Ureter (tissue), 1 donor: Measurements from ENCODE around the gene ZNF462. TPM values are rescaled to one million over a fixed set of nuclear protein-coding genes. Genes with fewer than 3 reads are reported as not detected.
"Not testable (repeated sequence)": the region's sequence is repeated elsewhere in the genome, so short reads cannot be mapped to it uniquely, and the experiment has no call there.

Experiments
- DNase-seq: peaks from one replicate; pipeline ENCODE4 v3.0.0-alpha.2; 2020; ENCODE audit warnings: low spot score
- total RNA-seq: library from RNA; stranded (reverse); gene quantifications from one replicate; pipeline ENCODE4 v1.2.4, GENCODE V29; 2023
- donor health status: DM: yes; HTN: yes; CAD: no.

ZNF462 gene
- total RNA-seq, 1 donor from 2014 or later, result 74.8 TPM

DNA sequence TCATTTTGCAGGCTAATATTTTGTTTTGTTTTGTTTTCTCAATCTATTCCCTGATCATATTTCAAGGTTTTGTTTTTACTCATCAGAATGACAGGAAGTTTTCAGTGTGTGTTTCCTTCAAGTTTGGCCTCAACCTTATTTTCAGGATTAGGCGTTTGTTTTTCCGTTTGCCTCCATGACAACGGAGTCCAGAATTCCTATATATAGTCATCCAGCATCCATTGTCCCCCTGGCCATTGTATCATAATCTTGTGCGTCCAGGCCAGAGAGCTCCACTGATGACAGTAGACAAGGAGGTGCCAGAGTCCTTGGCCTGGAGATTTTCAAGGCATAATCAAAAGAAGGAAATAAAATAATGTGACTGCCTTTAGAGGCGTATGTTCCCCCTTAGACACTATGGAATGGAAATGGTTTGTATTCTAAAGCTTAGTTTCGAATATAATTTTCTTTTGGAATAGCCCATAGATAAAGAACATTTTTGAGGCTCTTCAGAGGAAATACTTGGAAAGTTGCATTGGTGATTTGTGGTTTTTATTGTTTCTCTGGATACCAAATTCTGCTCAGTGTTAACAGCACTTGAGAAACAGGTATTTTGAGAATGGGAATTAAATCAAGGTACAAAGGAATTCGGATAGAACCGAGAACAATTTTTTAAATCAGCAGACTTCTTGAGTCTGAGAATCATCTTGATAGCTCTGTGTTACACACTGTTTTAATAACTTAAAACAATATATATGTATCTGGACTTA lies 99.8 kb downstream of the ZNF462 start:
- DNase-seq, result no peak

DNA sequence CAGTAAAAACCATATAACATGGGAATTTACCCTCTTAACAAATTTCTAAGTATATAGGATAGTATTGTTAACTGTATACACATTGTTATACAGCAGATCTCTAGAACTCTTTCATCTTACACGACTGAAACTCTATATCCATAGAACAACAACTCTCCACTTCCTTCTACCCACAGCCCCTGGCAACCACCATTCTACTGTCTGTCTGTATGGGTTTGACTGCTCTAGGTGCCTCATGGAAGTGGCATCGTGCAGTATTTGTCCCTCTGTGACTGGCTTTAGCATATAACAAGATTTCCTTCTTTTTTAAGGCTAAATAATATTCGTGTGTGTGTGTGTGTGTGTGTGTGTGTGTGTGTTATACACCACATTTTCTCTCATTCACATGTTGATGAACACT lies 100.7 kb downstream of the ZNF462 start:
- DNase-seq, result no peak

DNA sequence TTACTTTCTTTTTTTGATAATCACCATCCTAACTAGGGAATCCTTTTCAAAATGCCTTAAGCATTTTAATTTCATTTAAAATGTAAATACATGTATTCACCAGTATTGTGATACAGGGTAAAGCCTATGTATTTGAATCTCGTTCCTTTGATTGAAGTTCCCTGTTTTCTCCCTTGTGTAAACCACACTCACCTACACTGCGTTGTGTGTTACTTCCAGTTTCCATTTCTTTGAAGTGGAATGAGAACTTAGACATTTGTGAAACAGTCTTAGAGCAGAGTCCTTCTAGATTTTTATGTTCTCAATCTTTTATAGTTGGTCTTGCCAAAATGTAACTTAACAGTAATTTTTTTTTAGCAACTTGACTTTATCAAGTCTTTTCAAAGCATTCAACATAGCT lies 101.4 kb downstream of the ZNF462 start:
- DNase-seq, result no peak

DNA sequence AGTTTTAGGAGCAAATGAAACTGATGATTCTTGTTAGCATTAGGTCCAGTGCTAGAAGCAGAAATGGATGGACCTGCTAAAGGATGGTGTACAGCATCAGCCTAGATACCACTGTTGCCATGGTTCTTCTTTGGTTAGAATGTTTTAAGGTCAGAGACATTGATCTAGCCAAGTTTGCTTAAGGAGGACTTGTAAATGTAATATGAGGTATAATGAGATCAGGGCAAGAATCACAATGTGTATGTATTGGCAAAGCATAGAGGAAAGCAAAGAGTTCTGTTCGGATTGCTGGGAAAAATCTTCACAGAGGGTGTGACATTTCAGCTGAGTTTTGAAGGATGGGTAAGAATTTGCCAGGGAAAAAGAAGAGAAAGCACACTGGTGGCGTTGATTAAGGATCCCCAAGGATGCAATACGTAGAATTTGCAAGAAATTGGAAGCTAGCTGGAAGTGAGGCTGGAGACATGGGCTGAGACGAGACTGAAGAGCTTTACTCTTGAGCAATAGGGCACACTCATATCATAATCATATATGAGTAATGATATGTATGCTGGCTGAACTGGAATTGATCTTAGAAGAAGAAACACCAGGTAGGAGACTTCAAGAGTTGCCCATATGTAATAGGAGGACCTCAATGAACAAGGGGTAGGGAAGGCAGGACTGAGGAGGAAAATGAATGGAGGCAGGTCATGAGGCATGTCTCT lies 102.0 kb downstream of the ZNF462 start:
- DNase-seq, result no peak

DNA sequence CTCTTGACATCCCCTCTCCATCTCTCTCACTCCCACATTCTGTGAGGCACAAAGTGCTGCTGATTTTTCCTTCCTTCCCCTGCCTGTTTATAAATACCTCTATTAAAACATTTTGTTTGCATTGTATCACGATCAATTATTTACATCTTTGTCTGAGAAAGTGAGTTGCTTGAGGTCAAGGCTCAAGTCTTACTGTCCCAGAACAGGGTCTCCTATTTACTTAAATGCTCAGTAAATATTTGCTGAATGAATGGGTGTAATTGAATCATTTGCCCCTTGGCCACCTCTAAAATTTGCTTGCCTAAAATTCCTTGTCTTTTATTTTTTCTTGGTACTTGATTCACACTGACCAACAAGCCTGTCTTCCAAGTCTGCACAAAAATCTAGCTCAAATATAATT lies 103.5 kb downstream of the ZNF462 start:
- no peak for DNase-seq

DNA sequence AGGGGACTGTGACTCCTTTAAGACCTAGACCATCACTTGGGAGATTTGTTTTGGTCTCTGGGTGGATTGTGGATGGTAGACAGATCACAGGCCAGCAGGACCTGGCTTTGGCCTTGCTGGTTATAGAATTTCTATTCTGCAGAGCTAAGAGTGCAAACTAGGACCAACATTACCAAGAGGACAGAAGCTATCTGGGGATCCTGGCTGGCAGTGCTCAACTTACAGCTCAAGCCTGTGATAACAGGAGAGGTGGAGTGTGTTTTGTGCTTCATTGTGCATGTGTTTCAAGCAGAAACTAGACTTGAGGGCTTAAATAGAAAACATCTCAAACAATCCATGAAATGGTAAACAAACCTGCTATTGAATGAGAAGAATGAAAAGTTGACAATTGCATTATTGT lies 106.7 kb downstream of the ZNF462 start:
- no peak for DNase-seq

DNA sequence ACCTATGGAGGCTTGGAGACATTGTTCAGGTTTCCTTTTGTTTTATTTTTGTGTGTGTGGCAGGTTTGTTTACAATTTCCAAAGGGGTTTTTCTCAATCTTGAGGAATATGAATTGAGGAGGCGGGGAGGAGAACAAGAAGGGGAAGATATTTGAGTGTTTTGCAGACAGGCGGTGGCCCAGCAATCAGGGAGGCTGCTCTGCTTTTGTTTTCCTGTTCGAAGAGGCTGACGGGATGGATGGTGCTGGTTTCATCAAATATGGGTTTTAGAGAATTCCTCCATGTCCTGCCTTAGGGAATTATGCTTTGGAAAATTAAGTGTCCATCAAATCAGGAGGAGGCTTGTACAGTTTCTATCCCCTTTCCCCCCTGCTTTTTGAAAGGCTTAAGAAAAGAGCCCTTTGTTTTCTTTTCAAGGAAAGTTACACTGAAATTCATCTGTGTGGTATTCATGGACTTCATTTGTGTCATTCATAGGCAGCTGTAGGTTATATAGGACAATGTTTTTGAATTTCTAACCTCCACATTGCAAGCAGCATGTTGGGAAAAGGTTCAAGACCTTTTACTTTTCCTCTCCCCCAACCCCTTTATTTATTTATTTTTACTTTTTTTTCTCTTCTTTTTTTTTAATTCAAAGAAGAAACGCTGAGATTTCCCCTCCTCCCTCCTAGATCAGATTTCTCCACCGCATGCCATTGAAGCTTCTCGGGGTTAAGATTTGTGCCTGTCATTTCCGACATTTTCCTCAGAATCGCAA lies 107.4 kb downstream of the ZNF462 start:
- no peak for DNase-seq

DNA sequence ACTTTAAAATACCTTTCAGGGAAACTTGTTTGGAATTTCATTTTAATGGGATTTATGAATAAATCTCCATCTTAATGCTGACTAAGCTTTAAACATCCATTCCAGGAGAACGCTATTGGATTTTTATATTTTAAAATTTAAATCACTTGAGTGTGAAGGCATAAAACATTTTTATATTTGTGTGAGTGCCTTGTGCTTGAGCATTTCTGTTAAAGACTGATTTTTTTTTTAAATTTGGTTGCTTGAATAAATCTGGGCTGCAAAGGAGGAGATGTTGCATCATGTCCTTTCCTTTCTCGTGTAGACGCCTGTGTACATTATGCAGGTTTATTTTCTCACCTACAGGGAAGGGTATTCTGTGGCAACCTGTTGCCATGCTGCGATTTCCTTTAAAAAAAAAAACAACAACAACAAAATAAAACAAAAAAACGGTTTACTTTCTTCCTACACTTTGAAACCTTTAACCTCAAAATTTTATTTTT lies 108.1 kb downstream of the ZNF462 start:
- DNase-seq, result no peak

DNA sequence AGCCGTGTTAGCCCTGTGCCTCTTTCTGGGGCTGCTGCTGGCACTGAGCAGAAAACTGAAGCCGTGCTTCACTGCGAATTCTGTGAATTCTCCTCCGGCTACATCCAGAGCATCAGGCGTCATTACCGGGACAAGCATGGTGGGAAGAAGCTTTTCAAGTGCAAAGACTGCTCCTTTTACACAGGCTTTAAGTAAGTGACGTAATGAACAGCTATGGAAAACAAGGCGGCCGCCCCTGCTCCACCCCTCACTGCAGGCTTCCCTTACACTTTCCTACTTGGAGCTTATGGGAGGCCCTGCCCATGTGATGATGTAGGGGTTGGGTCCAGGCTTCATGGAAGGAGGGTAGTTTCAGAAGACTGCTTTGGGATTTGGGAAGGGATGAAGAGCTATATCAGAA lies 109.1 kb downstream of the ZNF462 start:
- DNase-seq, result no peak

DNA sequence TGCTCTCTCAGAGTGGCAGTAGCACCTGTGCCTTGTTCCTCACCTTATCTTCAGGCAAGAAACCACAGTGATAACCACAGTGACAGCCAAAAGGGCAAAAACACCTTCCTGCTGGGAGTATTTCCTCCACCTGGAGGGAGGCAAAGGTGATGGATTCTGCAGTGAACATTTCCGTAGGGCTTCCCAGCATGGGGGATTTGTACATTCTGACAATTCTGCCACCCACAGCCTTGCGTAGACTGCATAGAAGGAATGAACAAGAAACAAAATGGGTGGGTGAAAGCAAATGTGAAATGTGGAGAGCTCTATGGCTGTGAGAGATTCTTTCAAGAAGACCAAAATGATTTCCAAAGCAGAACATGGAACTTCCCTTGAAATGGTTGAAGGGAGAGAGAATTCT lies 111.4 kb downstream of the ZNF462 start:
- no peak for DNase-seq

DNA sequence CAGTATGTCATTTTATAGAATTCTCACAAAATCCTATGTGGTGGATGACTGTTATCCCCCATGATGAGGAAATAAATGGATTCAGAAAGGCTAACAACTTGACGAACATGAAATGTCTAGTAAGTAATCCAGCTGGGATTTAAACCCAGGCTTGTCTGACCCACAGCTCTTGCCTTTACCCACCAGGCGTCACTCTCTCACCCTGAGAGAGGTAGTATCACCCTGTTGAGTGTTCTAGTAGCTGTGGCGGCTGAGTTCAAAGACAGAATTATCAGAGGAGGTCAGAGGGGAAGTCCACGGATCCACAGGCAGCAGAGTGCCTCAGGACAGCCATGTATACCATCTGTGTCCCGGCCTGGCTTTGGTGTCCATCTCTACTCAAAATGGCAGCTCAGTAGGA lies 113.8 kb downstream of the ZNF462 start:
- no peak for DNase-seq

DNA sequence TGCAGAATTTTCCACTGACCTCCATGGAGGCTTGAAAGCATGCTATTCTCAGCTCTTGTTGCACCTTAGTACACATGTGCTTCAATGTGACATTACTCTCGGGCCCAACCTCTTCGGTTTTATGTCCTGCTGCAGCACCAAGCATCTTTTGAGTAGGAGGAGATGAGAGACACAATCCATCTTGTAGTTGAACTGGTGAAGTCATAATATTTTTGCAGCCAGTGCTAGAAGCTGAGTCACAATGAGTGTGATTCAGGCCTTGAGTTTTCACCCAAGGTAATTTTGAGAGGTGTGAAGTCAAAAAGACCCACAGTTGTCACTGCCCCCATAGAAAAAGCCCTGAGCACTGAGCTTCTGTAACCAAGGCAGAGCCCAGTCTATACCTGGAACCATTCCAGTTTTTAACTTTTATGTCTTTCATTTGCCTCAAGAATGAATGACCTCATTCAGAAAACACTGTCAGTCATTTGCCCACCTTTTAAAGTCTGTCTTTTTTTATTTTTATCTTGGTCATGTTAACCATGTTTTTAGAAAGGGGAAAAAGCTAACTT lies 117.7 kb downstream of the ZNF462 start:
- no peak for DNase-seq

DNA sequence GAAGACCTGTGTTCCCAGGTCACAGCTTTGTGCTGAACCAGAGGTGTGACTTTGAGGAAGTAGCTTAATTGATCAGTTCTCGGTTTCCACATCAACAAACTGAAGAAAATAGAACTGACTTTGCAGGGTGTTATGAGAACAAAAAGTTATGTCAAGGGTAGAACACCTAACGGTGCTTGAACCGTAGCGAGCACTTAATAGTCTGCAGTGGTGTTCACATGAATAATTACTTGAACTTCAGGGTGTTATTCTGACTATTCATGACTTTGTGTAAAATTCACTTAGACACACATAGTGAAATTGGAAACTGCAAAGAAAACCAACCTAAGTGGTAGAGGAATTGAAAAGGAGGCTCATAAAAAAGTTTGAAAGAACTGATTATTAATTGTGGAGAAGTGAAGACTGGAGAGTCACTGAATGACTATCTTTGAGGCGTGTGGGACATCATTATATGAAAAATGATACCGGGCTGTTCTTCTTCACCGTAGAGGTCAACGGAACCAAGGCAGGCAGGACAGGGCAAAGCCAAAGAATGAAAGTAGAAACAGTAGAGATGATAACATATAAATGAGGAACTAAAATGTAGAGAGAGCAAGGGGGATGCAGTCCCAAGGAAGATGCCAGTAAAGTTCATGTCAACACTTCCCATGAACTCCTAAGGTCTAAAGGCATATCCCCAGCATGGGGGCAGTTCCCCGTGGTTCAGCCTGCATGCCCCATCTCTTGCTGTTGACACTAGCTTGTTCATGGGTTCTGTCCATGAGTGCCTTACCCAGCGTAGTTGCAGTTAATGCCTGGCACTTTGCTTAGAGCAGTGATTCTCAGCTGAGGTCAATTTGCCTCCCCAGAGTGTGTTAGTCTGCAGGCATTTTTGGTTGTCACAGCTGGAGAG lies 118.7 kb downstream of the ZNF462 start:
- no peak for DNase-seq

DNA sequence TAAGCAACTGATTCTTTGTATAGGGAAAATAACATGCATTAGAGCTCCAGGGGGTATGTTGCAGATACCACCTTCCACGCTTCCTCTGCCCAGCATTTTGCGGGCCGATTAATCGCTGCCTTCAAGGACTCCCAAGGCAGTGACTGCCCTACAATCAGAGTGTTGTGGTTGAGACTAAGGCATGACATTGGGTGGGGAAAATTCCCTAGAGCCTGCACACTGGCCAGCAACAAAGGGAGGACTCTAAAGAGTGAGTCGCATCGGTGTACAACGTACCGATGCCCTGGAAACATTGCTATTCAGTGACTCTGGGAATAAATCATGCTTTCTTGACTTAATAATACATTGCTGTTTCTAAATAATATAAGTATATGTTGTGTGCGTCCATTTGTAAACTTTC lies 119.7 kb downstream of the ZNF462 start:
- no peak for DNase-seq

DNA sequence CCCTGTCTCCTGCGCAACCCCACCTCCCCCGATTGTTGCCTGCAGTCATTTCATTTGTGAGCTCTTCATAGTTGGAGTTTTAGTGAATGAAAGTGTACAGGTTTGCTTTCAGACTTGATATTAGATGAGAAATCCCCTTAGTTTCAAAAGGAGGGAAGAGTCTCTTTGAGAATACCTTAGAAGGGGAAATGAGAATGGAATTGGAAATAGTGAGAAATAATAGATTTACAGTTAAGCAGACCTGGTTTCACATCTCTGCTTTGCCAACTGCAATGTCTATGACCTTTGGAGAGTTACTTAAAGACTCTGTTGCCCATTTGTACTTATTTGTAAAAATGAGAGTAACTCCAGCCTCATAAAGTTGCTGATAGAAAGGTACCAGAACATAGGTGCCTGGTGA lies 120.4 kb downstream of the ZNF462 start:
- DNase-seq, result no peak

DNA sequence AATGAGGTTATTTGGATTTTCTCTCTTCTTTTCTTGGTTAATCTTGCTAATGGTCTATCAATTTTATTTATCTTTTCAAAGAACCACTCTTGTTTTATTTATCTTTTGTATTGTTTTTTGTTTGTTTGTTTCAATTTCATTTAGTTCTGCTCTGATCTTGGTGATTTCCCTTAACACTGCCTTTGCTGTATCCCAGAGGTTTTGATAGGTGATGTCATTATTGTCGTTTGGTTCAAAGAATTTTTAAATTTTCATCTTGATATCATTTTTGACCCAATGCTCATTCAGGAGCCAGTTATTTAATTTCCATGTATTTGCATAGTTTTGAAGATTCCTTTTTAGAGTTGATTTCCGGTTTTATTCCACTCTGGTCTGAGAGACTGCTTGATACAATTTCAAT lies 126.9 kb downstream of the ZNF462 start:
- not testable (repeated sequence) for DNase-seq

DNA sequence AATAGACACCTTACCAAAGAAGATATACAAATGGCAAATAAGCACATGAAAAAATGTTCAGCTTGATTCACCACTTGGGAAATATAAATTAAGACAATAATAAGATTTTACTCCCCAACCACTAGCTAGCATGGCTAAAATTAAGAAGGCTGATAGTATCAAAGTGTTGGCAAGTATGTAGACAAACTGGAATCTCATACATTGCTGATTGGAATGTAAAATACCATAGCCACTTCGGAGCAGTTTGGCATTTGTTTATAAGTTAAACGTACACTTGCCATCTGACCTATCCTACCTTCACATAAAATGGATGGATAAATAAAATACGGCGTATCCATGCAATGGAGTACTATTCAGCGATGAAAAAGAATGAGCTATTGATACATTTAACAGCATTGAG lies 129.2 kb downstream of the ZNF462 start:
- no peak for DNase-seq

DNA sequence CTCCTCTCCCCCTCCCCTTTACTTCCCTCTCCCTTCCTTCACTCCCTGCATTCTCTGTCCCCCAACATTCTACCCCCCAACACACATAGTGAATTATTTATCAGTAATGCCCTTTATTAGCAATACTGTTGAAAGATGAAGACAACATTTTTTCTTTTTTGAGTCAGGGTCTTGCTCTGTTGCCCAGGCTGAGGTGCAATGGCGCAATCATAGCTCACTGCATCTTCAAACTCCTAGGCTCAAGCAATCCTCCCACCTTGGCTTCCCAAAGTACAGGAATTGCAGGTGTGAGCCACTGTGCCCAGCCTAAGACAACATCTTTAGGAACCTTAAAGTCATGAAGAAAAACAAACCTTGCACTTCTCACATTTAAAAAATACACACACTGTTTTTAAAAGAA lies 130.6 kb downstream of the ZNF462 start:
- no peak for DNase-seq

DNA sequence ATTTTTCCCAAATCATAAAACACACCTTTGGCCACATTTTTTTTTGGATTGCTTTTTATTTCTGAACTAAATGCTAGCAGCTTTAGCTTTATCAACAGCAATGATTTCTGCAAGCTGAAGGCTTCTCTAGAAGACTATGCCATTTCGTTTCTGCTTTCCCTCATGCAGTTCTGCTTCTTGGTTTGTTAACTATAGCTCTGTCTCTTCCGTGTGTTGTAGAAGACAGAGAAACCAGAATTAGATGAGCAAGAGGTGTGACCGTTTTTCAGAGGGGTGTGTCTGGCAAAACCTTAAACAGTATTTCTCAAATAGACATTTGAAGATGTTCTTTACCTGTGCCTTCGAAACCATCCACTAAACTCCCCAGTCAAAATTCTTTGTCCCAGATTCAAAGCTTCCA lies 131.5 kb downstream of the ZNF462 start:
- no peak for DNase-seq

DNA sequence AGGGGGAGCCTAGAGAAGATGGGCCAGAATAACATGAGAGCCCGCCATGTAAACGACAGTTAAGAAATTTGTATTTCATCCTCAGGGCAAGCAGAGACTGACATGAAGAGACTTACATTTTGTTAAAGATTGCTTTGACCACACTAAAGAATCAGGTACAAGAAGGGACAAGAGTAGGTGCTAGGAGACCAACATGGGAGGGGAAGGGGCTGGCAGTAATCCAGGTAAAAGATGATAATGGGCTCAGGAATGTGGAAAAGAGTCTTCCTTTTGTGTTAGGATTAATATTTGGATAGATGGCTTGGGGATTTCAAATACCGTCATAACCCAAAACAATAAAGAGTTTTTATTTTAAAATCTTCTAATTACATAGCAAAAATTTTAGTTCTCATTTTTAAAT lies 137.3 kb downstream of the ZNF462 start:
- DNase-seq, result no peak

DNA sequence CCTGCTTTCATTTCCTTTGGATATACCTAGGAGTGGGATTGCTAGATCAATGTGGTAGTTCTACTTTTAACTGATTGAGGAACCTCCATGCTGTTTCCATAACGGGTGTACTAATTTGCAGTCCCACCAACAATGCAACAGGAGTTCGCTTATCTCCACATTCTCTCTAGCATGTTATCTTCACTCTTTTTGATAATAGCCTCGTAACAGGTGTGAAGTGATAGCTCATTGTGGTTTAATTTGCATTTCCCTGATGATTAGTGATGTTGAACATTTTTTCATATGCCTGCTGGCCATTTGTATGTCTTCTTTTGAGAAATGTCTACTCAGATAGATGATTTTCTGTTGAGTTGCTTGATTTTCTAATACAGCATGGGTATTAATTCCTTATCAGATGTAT lies 142.2 kb downstream of the ZNF462 start:
- no peak for DNase-seq
